Common myeloid progenitor, CD34-positive (primary cell): ENCODE data around the gene SLC13A2.

Experiments
- CTCF ChIA-PET: fragments of 350-600 bp; sonication (Branson Sonifier 250); formaldehyde crosslinking; loops from one replicate; lab custom pipeline; 2021; ENCODE audit warnings: antibody characterized with exemption; lab: Charles Lee
- POLR2A ChIA-PET: fragments of 350-600 bp; sonication (Branson Sonifier 250); formaldehyde crosslinking; loops from one replicate; lab custom pipeline; 2021; ENCODE audit warnings: antibody characterized with exemption; lab: Charles Lee
- DNase-seq, 3 donors: peaks; one replicate each; pipeline versions ENCODE4 v3.0.0 to v3.0.0-alpha.2; 2013
- H3K27ac ChIP-seq, 2 experiments: 1 replicate in 1 of 2; 2 replicates in 1 of 2; pipeline ENCODE4 v1.7.0; 2013; ENCODE audit warnings: inconsistent platforms in 2 of 2, low read length in 2 of 2, mild to moderate bottlenecking in 2 of 2, low read depth in 1 of 2, moderate library complexity in 1 of 2; ENCODE audit not compliant: severe bottlenecking in 2 of 2, insufficient read depth in 1 of 2, poor library complexity in 1 of 2
- H3K27me3 ChIP-seq, 5 experiments: replicated peaks in 2 of 5; 1 replicate in 3 of 5; 2 replicates in 2 of 5; pipeline versions ENCODE4 v1.6.1 to v1.7.0; 2013; ENCODE audit warnings: low read length in 4 of 5, mild to moderate bottlenecking in 2 of 5, moderate library complexity in 2 of 5, inconsistent platforms in 1 of 5; ENCODE audit not compliant: insufficient read depth in 5 of 5, control insufficient read depth in 4 of 5
- H3K36me3 ChIP-seq, 4 experiments: 1 replicate in 2 of 4; 2 replicates in 2 of 4; pipeline versions ENCODE4 v1.6.1 to v1.7.0; 2013; ENCODE audit warnings: low read length in 3 of 4, control low read depth in 1 of 4, mild to moderate bottlenecking in 1 of 4; ENCODE audit not compliant: control insufficient read depth in 4 of 4, insufficient read depth in 4 of 4
- H3K4me1 ChIP-seq, 4 experiments: 1 replicate in 3 of 4; 2 replicates in 1 of 4; pipeline versions ENCODE4 v1.6.1 to v1.7.1; 2013; ENCODE audit warnings: low read length in 3 of 4, mild to moderate bottlenecking in 3 of 4, control low read depth in 1 of 4, inconsistent platforms in 1 of 4, moderate library complexity in 1 of 4; ENCODE audit not compliant: control insufficient read depth in 4 of 4, insufficient read depth in 4 of 4; ENCODE audit errors: control extremely low read depth in 1 of 4
- H3K4me3 ChIP-seq, 7 experiments: 1 replicate in 4 of 7; 2 replicates in 3 of 7; pipeline versions ENCODE4 v1.5.1 to v1.7.0; 2013; ENCODE audit warnings: mild to moderate bottlenecking in 7 of 7, low read length in 6 of 7, moderate library complexity in 6 of 7, inconsistent platforms in 2 of 7, low read depth in 2 of 7, control low read depth in 1 of 7; ENCODE audit not compliant: insufficient read depth in 4 of 7, control insufficient read depth in 1 of 7; ENCODE audit errors: extremely low read depth in 1 of 7
- H3K9me3 ChIP-seq, 5 experiments: 1 replicate in 4 of 5; 2 replicates in 1 of 5; pipeline versions ENCODE4 v1.6.1 to v1.7.1; 2013; ENCODE audit warnings: low read length in 4 of 5, mild to moderate bottlenecking in 2 of 5, inconsistent platforms in 1 of 5, low read depth in 1 of 5, moderate library complexity in 1 of 5; ENCODE audit not compliant: control insufficient read depth in 4 of 5, insufficient read depth in 2 of 5; ENCODE audit errors: control extremely low read depth in 1 of 5
- WGBS: methylation state at CpG from one replicate; pipeline ENCODE4 v1.1.5; 2013; ENCODE audit not compliant: insufficient coverage; 5-methylcytosine and 5-hydroxymethylcytosine counted together

SLC13A2 gene

GRCh38 chr17:28499364-28499664 is 25.9 kb downstream of the SLC13A2 start:
- Histone ChIP-seq H3K9me3 (no peaks in the 10 kb centered on the region), H3K4me3 (no peak overlapping the region), H3K4me1 (no peaks in the 10 kb centered on the region), H3K27me3 (no peaks in the 10 kb centered on the region), H3K36me3 (no peaks in the 10 kb centered on the region), H3K27ac (no peak overlapping the region)
- DNase-seq: no peak
- CTCF ChIA-PET: interaction anchor here (1.0 to 17.1 kb wide), 3 partner anchors 35 to 49 kb away, joined by 3 to 260 read pairs (median 4); no protein-coding TSS in a partner anchor
- WGBS: 94% methylated on average over 9 of the region's 9 CpGs
- POLR2A ChIA-PET: no interaction called here

- CTCF ChIA-PET: interaction anchor here (1.0 to 17.1 kb wide), 4 partner anchors 12 to 49 kb away, joined by 3 to 260 read pairs (median 4); no protein-coding TSS in a partner anchor
These were observed 26.4 kb downstream of the SLC13A2 start for GRCh38 chr17:28499684-28500357.

GRCh38 chr17:28500712-28501379 is 27.4 kb downstream of the SLC13A2 start:
- WGBS: 82% methylated on average over 12 of the region's 13 CpGs
- no peaks in the 10 kb centered on the region for H3K4me1 ChIP-seq
- H3K4me3 ChIP-seq: no peak overlapping the region
- peak in 2 of 3 donors; percentile 19 to 30 for DNase-seq
- H3K27me3 ChIP-seq: no peaks in the 10 kb centered on the region
- no peaks in the 10 kb centered on the region for H3K36me3 ChIP-seq
- POLR2A ChIA-PET: no interaction called here
- CTCF ChIA-PET: interaction anchor here (1.2 to 17.1 kb wide), 4 partner anchors 8 to 34 kb away, joined by 3 to 260 read pairs (median 4); no protein-coding TSS in a partner anchor
- no peak overlapping the region for H3K27ac ChIP-seq
- H3K9me3 ChIP-seq: no peaks in the 10 kb centered on the region

More at GRCh38 chr17:28499684-28500357, 26.4 kb downstream of the SLC13A2 start:
- H3K36me3 ChIP-seq: no peaks in the 10 kb centered on the region
- no peaks in the 10 kb centered on the region for H3K9me3 ChIP-seq
- POLR2A ChIA-PET: no interaction called here
- H3K27me3 ChIP-seq: no peaks in the 10 kb centered on the region
- no peaks in the 10 kb centered on the region for H3K4me1 ChIP-seq
- 70% methylated on average over 2 of the region's 9 CpGs for WGBS
- no peak overlapping the region for H3K4me3 ChIP-seq
- DNase-seq: no peak
- no peak overlapping the region for H3K27ac ChIP-seq

GRCh38 chr17:28501421-28502284 is 28.2 kb downstream of the SLC13A2 start:
- Histone ChIP-seq H3K36me3 (no peaks in the 10 kb centered on the region), H3K4me1 (no peaks in the 10 kb centered on the region), H3K9me3 (no peaks in the 10 kb centered on the region), H3K27ac (no peak overlapping the region), H3K27me3 (no peaks in the 10 kb centered on the region), H3K4me3 (no peak overlapping the region)
- ChIA-PET POLR2A (no interaction called here), CTCF (interaction anchor here (1.2 to 17.1 kb wide), 3 partner anchors 8 to 33 kb away, joined by 3 to 260 read pairs (median 4); no protein-coding TSS in a partner anchor)
- WGBS: 93% methylated on average over 3 of the region's 3 CpGs
- DNase-seq: no peak

GRCh38 chr17:28503420-28503819 is 30.0 kb downstream of the SLC13A2 start:
- WGBS: 100% methylated on average over 3 of the region's 3 CpGs
- Histone ChIP-seq H3K4me1 (no peaks in the 10 kb centered on the region), H3K9me3 (no peaks in the 10 kb centered on the region), H3K27me3 (peaks cover 0 to 3% (median 0%) of the 10 kb centered on the region in 5 experiments), H3K36me3 (no peaks in the 10 kb centered on the region), H3K27ac (no peak overlapping the region), H3K4me3 (no peak overlapping the region)
- ChIA-PET CTCF (interaction anchor here (1.1 to 17.1 kb wide), 5 partner anchors 8 to 109 kb away, joined by 3 to 260 read pairs (median 4); no protein-coding TSS in a partner anchor), POLR2A (interaction anchor here (0.6 to 0.8 kb wide), 2 partner anchors 44 to 274 kb away, joined by 3 to 4 read pairs; no protein-coding TSS in a partner anchor)
- no peak for DNase-seq

GRCh38 chr17:28505986-28506665 is 32.7 kb downstream of the SLC13A2 start, which contains the start of gene FOXN1:
Gene FOXN1 (plus strand): TSS chr17:28506348. CDS start chr17:28523970, 17,622 bp downstream.
- H3K27me3 ChIP-seq: peaks cover 0 to 3% (median 0%) of the 10 kb centered on the region in 5 experiments
- no peaks in the 10 kb centered on the region for H3K36me3 ChIP-seq
- 98% methylated on average over 18 of the region's 28 CpGs for WGBS
- H3K4me1 ChIP-seq: peaks cover 0 to 12% (median 0%) of the 10 kb centered on the region in 4 experiments
- CTCF ChIA-PET: interaction anchor here (0.9 kb wide), 1 partner anchor 11 kb away, joined by 3 read pairs; no protein-coding TSS in a partner anchor
- POLR2A ChIA-PET: no interaction called here
- DNase-seq: no peak
- H3K4me3 ChIP-seq: no peak within 1 kb of the TSS
- H3K9me3 ChIP-seq: no peaks in the 10 kb centered on the region
- no peak within 1 kb of the TSS for H3K27ac ChIP-seq
